ENCODE data around the gene FIS1. TPM values are rescaled to one million over a fixed set of nuclear protein-coding genes. Genes with fewer than 3 reads are reported as not detected.
"Not testable (repeated sequence)": the region's sequence is repeated elsewhere in the genome, so short reads cannot be mapped to it uniquely, and the experiment has no call there.

FIS1 gene
- total and polyA plus RNA-seq, 10 of the 15 experiments (the other 5 are each of a cell fraction or from before 2014, with no cell fraction given) = 83.4 to 149 (median 108) TPM

DNA sequence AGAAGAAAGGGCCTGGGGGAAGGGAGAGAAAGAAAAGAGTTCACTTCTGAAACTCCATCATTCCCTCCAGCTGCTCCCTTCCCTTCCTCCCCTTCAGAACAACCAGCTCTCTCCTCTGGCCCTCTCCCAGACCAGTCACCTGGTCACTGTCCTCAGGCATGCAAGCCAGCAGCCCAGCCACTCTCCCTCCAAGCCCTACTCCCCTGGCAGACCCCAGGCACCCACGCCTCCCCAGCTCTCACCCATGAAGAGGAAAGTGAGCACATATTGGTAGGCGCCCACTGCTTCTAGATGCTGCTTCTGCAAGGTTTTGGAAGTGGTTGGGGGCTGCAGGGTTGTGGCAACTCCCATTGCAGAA, 44.4 kb downstream of the FIS1 start:
- intact Hi-C loops (cut with micrococcal nuclease; ENCODE audit: unreplicated experiment) (no loop called here), in situ Hi-C loops (cut with MboI) (no loop called here)
- RAD21 ChIA-PET (ENCODE audit: unreplicated experiment) = interaction anchor here (0.6 to 1.9 kb wide), 2 partner anchors 82 to 1261 kb away, joined by 3 to 5 read pairs; no protein-coding TSS in a partner anchor
- 4% methylated on average over 2 of the region's 2 CpGs for WGBS (ENCODE audit: insufficient coverage, insufficient replicate concordance, low lambda C conversion rate, missing lambda C conversion rate)
- Histone ChIP-seq H3K4me2 (ENCODE audit: control insufficient read depth, insufficient read depth) (no peak overlapping the region), H3K9me3 (replicated peaks; ENCODE audit: control insufficient read depth, insufficient read depth, low read length) (no peaks in the 10 kb centered on the region), H3K4me1 (ENCODE audit: control insufficient read depth, insufficient read depth, low read length) (no peaks in the 10 kb centered on the region; the same call in 1 of the 2 replicates), H3K36me3 (ENCODE audit: control insufficient read depth in 2 of 2, insufficient read depth in 2 of 2, low read length in 1 of 2) (no peaks in the 10 kb centered on the region), H3K79me2 (ENCODE audit: control insufficient read depth, insufficient read depth, low read length) (no peaks in the 10 kb centered on the region), H3K27ac (ENCODE audit: control insufficient read depth, insufficient read depth) (no peak overlapping the region), H4K20me1 (ENCODE audit: control insufficient read depth, insufficient read depth) (no peaks in the 10 kb centered on the region), H3K9ac (ENCODE audit: control insufficient read depth, insufficient read depth, low read length) (no peak overlapping the region), H2AFZ (ENCODE audit: control insufficient read depth, low read depth, low read length) (no peak overlapping the region), H3K4me3 (no peak overlapping the region), H3K27me3 (replicated peaks in 1 of 2; ENCODE audit: control insufficient read depth in 2 of 2, insufficient read depth in 2 of 2, low read length in 1 of 2) (peaks cover 0 to 9% of the 10 kb centered on the region in 2 experiments; a peak in 2 of 4 replicates)
- DNase-seq (ENCODE audit: low read depth, low spot score) (no peak), ATAC-seq (no peak; the same call in 2 of the 3 replicates), FAIRE-seq (no peak)
- SMC1A ChIA-PET (ENCODE audit: uncharacterized antibody, unreplicated experiment) = interaction anchor here (0.8 to 1.2 kb wide), 3 partner anchors 17 to 82 kb away, joined by 3 to 4 read pairs (median 4); partner anchors contain the start of genes PLOD3 and ZNHIT1
- CTCF ChIA-PET = interaction anchor here (0.8 to 1.3 kb wide), 4 partner anchors 8 to 121 kb away, joined by 3 to 7 read pairs (median 3); no protein-coding TSS in a partner anchor
- no TSS peak for BruUV-seq (replicated peaks)
- POLR2A ChIA-PET = interaction anchor here (0.6 kb wide), 1 partner anchor 121 kb away, joined by 4 read pairs; the partner anchor contains the start of gene IFT22
- TF ChIP-seq, protein P1, sequence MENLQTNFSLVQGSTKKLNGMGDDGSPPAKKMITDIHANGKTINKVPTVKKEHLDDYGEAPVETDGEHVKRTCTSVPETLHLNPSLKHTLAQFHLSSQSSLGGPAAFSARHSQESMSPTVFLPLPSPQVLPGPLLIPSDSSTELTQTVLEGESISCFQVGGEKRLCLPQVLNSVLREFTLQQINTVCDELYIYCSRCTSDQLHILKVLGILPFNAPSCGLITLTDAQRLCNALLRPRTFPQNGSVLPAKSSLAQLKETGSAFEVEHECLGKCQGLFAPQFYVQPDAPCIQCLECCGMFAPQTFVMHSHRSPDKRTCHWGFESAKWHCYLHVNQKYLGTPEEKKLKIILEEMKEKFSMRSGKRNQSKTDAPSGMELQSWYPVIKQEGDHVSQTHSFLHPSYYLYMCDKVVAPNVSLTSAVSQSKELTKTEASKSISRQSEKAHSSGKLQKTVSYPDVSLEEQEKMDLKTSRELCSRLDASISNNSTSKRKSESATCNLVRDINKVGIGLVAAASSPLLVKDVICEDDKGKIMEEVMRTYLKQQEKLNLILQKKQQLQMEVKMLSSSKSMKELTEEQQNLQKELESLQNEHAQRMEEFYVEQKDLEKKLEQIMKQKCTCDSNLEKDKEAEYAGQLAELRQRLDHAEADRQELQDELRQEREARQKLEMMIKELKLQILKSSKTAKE (IDR thresholded peaks at IDR 0.05; ENCODE audit: low read depth, poor library complexity, severe bottlenecking) = no peak
- TF ChIP-seq ZBTB11 (CRISPR knock-in tag; IDR thresholded peaks at IDR 0.05) = no peak

GRCh38 chr7:101199522-101199921, 45.4 kb downstream of the FIS1 start:
- H3K79me2 ChIP-seq (ENCODE audit: control insufficient read depth, insufficient read depth, low read length); BruUV-seq (replicated peaks); intact Hi-C loops (cut with micrococcal nuclease; ENCODE audit: unreplicated experiment); H4K20me1 ChIP-seq (ENCODE audit: control insufficient read depth, insufficient read depth); ATAC-seq; in situ Hi-C loops (cut with MboI); H3K27ac ChIP-seq (ENCODE audit: control insufficient read depth, insufficient read depth); H3K4me2 ChIP-seq (ENCODE audit: control insufficient read depth, insufficient read depth); H3K27me3 ChIP-seq (replicated peaks in 1 of 2; ENCODE audit: control insufficient read depth in 2 of 2, insufficient read depth in 2 of 2, low read length in 1 of 2); H3K36me3 ChIP-seq (ENCODE audit: control insufficient read depth in 2 of 2, insufficient read depth in 2 of 2, low read length in 1 of 2); H3K9ac ChIP-seq (ENCODE audit: control insufficient read depth, insufficient read depth, low read length); H3K9me3 ChIP-seq (replicated peaks; ENCODE audit: control insufficient read depth, insufficient read depth, low read length); H3K4me3 ChIP-seq; DNase-seq (ENCODE audit: low read depth, low spot score); H3K4me1 ChIP-seq (ENCODE audit: control insufficient read depth, insufficient read depth, low read length); H2AFZ ChIP-seq (ENCODE audit: control insufficient read depth, low read depth, low read length); FAIRE-seq: not testable (repeated sequence)
- WGBS (ENCODE audit: insufficient coverage, insufficient replicate concordance, low lambda C conversion rate, missing lambda C conversion rate) = 58% methylated on average over 8 of the region's 10 CpGs
- CTCF ChIA-PET = interaction anchor here (1.1 to 1.2 kb wide), 2 partner anchors 55 to 120 kb away, joined by 3 read pairs; no protein-coding TSS in a partner anchor
- POLR2A ChIA-PET = interaction anchor here (0.7 kb wide), 1 partner anchor 46 kb away, joined by 4 read pairs; the partner anchor contains the start of gene FIS1
- SMC1A ChIA-PET (ENCODE audit: uncharacterized antibody, unreplicated experiment) = interaction anchor here (1.2 kb wide), 2 partner anchors 55 to 83 kb away, joined by 4 read pairs; no protein-coding TSS in a partner anchor
- RAD21 ChIA-PET (ENCODE audit: unreplicated experiment) = interaction anchor here (1.9 kb wide), 1 partner anchor 83 kb away, joined by 5 read pairs; no protein-coding TSS in a partner anchor
